Suprapubic skin (tissue), 4 donors: Measurements from ENCODE around the gene CCDC167. TPM values are rescaled to one million over a fixed set of nuclear protein-coding genes. Genes with fewer than 3 reads are reported as not detected.

Experiments used
- DNase-seq, 2 donors: peaks; one replicate each; pipeline ENCODE4 v3.0.0-alpha.2; 2019; ENCODE audit warnings: low spot score in 2 of 2
- H3K27ac ChIP-seq: fragments of 200-600 bp; sonication (generic); one replicate; pipeline ENCODE4 v1.5.1; 2019
- H3K27me3 ChIP-seq: fragments of 200-600 bp; sonication (generic); one replicate; pipeline ENCODE4 v1.5.1; 2019
- H3K36me3 ChIP-seq: fragments of 200-600 bp; sonication (generic); one replicate; pipeline ENCODE4 v1.5.1; 2019
- H3K4me1 ChIP-seq: fragments of 200-600 bp; sonication (generic); one replicate; pipeline ENCODE4 v1.5.1; 2019
- H3K4me3 ChIP-seq: fragments of 200-600 bp; sonication (generic); one replicate; pipeline ENCODE4 v1.5.1; 2019; ENCODE audit warnings: mild to moderate bottlenecking
- H3K9me3 ChIP-seq: fragments of 200-600 bp; sonication (generic); one replicate; pipeline ENCODE4 v1.5.1; 2019
- CTCF ChIP-seq, 2 donors: fragments of 200-600 bp in 1 of 2; fragments of 450-650 bp in 1 of 2; sonication (generic) in 1 of 2; IDR thresholded peaks; one replicate each; pipeline ENCODE4 v1.5.1; 2016 to 2019; ENCODE audit warnings: antibody characterized with exemption in 2 of 2, mild to moderate bottlenecking in 1 of 2, moderate library complexity in 1 of 2
- EP300 ChIP-seq: sonication (generic); formaldehyde crosslinking; IDR thresholded peaks from one replicate; pipeline ENCODE4 v1.6.1; 2017; ENCODE audit warnings: antibody characterized with exemption
- POLR2A ChIP-seq, 2 donors: fragments of 450-650 bp; IDR thresholded peaks; one replicate each; pipeline ENCODE4 v1.6.1; 2017; ENCODE audit warnings: antibody characterized with exemption in 2 of 2, mild to moderate bottlenecking in 2 of 2, moderate library complexity in 2 of 2
- POLR2AphosphoS5 ChIP-seq, 3 donors: sonication (generic); formaldehyde crosslinking; IDR thresholded peaks; one replicate each; pipeline ENCODE4 v1.6.1; 2017; ENCODE audit warnings: antibody characterized with exemption in 3 of 3
- WGBS: methylation state at CpG from one replicate; pipeline ENCODE4 v1.1.5; 2018; 5-methylcytosine and 5-hydroxymethylcytosine counted together
- total RNA-seq, 4 donors: library from RNA; depleted of rRNA; stranded (reverse); fragments of >200 nt; gene quantifications; one replicate each; pipeline ENCODE4 v1.1.0, GENCODE V29; 2016

Gene CCDC167
- total RNA-seq, 4 donors from 2014 or later = 16.3 to 31.3 (median 25.1) TPM

- TF ChIP-seq POLR2AphosphoS5 (IDR thresholded peaks at IDR 0.05) (no peak), EP300 (no peak), CTCF (IDR thresholded peaks at IDR 0.05) (no peak), POLR2A (IDR thresholded peaks at IDR 0.05) (no peak)
- H3K9me3 ChIP-seq = no peaks in the 10 kb centered on the region
- no peak overlapping the region for H3K4me3 ChIP-seq
- 93% methylated on average over 5 of the region's 5 CpGs for WGBS
- peaks cover 32% of the 10 kb centered on the region for H3K27me3 ChIP-seq
- H3K27ac ChIP-seq = no peak overlapping the region
- H3K4me1 ChIP-seq = peaks cover 11% of the 10 kb centered on the region
- no peaks in the 10 kb centered on the region for H3K36me3 ChIP-seq
- DNase-seq = no peak
Observed at GRCh38 chr6:37519461-37519860, 19.8 kb upstream of the CCDC167 start.

- H3K4me1 ChIP-seq = peaks cover 11% of the 10 kb centered on the region
- WGBS = 82% methylated on average over 6 of the region's 6 CpGs
- no peak for DNase-seq
- no peaks in the 10 kb centered on the region for H3K36me3 ChIP-seq
- no peak overlapping the region for H3K27ac ChIP-seq
- H3K4me3 ChIP-seq = no peak overlapping the region
- TF ChIP-seq POLR2A (IDR thresholded peaks at IDR 0.05) (no peak), EP300 (no peak), POLR2AphosphoS5 (IDR thresholded peaks at IDR 0.05) (no peak), CTCF (IDR thresholded peaks at IDR 0.05) (no peak)
- H3K9me3 ChIP-seq = no peaks in the 10 kb centered on the region
- H3K27me3 ChIP-seq = peaks cover 43% of the 10 kb centered on the region
Observed at GRCh38 chr6:37518116-37518515, 18.4 kb upstream of the CCDC167 start.

- no peak for DNase-seq
- Histone ChIP-seq H3K4me3 (no peak overlapping the region), H3K27ac (no peak overlapping the region), H3K36me3 (no peaks in the 10 kb centered on the region), H3K9me3 (no peaks in the 10 kb centered on the region), H3K4me1 (peaks cover 11% of the 10 kb centered on the region), H3K27me3 (peaks cover 50% of the 10 kb centered on the region)
- WGBS = 56% methylated on average over 11 of the region's 11 CpGs
- no peak for TF ChIP-seq POLR2AphosphoS5 (IDR thresholded peaks at IDR 0.05)
- TF ChIP-seq CTCF (IDR thresholded peaks at IDR 0.05) = no peak
- no peak for TF ChIP-seq POLR2A (IDR thresholded peaks at IDR 0.05)
- no peak for TF ChIP-seq EP300
Observed at GRCh38 chr6:37517411-37517812, 17.7 kb upstream of the CCDC167 start.

GRCh38 chr6:37516920-37517405 is 17.3 kb upstream of the CCDC167 start:
- TF ChIP-seq EP300 (no peak), POLR2A (IDR thresholded peaks at IDR 0.05) (no peak), POLR2AphosphoS5 (IDR thresholded peaks at IDR 0.05) (no peak), CTCF (IDR thresholded peaks at IDR 0.05) (no peak)
- Histone ChIP-seq H3K27ac (no peak overlapping the region), H3K9me3 (no peaks in the 10 kb centered on the region), H3K4me1 (peaks cover 11% of the 10 kb centered on the region), H3K4me3 (no peak overlapping the region), H3K36me3 (no peaks in the 10 kb centered on the region), H3K27me3 (peaks cover 53% of the 10 kb centered on the region)
- WGBS = 57% methylated on average over 7 of the region's 16 CpGs
- DNase-seq = no peak

GRCh38 chr6:37516076-37516919 is 16.6 kb upstream of the CCDC167 start:
- Histone ChIP-seq H3K9me3 (no peaks in the 10 kb centered on the region), H3K4me3 (peak overlapping the region; percentile 4), H3K27me3 (peaks cover 53% of the 10 kb centered on the region), H3K36me3 (no peaks in the 10 kb centered on the region), H3K4me1 (peaks cover 11% of the 10 kb centered on the region), H3K27ac (peak overlapping the region; percentile 24)
- 31% methylated on average over 10 of the region's 18 CpGs for WGBS
- TF ChIP-seq POLR2AphosphoS5 (IDR thresholded peaks at IDR 0.05) (no peak), EP300 (no peak), CTCF (IDR thresholded peaks at IDR 0.05) (no peak), POLR2A (IDR thresholded peaks at IDR 0.05) (no peak)
- no peak for DNase-seq
